Immature natural killer cell (primary cell): ENCODE data around the gene MINDY3. TPM values are rescaled to one million over a fixed set of nuclear protein-coding genes. Genes with fewer than 3 reads are reported as not detected.
A peak's percentile ranks its signal among the peaks of the same experiment; 100 is the strongest.
"Not testable (repeated sequence)": the region's sequence is repeated elsewhere in the genome, so short reads cannot be mapped to it uniquely, and the experiment has no call there.

Experiments used
- DNase-seq, 3 donors: peaks; one replicate each; pipeline ENCODE4 v3.0.0; 2022; ENCODE audit warnings: mixed read lengths in 1 of 3
- H3K27ac Mint-ChIP-seq, 6 donors: one replicate each; pipeline ENCODE4 v1.8.0; 2020; ENCODE audit warnings: mixed read lengths in 6 of 6, mild to moderate bottlenecking in 5 of 6, inconsistent platforms in 4 of 6, moderate library complexity in 3 of 6
- H3K27me3 Mint-ChIP-seq, 3 donors: one replicate each; pipeline ENCODE4 v1.8.0; 2020 to 2021; ENCODE audit warnings: low read depth in 3 of 3, mild to moderate bottlenecking in 3 of 3, mixed read lengths in 3 of 3, moderate library complexity in 3 of 3, inconsistent platforms in 1 of 3
- H3K36me3 Mint-ChIP-seq, 3 donors: one replicate each; pipeline ENCODE4 v1.8.0; 2020; ENCODE audit warnings: mixed read lengths in 3 of 3, inconsistent platforms in 2 of 3, mild to moderate bottlenecking in 2 of 3
- H3K4me1 Mint-ChIP-seq, 2 donors: one replicate each; pipeline ENCODE4 v1.8.0; 2020; ENCODE audit warnings: inconsistent platforms in 2 of 2, mild to moderate bottlenecking in 2 of 2, mixed read lengths in 2 of 2, moderate library complexity in 1 of 2
- H3K4me3 Mint-ChIP-seq, 5 donors: one replicate each; pipeline ENCODE4 v1.8.0; 2020; ENCODE audit warnings: mild to moderate bottlenecking in 5 of 5, mixed read lengths in 5 of 5, inconsistent platforms in 3 of 5, moderate library complexity in 3 of 5
- H3K9me3 Mint-ChIP-seq, 6 donors: one replicate each; pipeline ENCODE4 v1.8.0; 2020; ENCODE audit warnings: mild to moderate bottlenecking in 6 of 6, mixed read lengths in 6 of 6, inconsistent platforms in 4 of 6, moderate library complexity in 3 of 6
- polyA plus RNA-seq, 3 donors: library from polyadenylated mRNA; unstranded; fragments of 300-500 nt; fragmentation: Illumina TruSeq; gene quantifications; one replicate each; pipeline ENCODE4 v1.2.3, GENCODE V29; 2021

Gene MINDY3
- polyA plus RNA-seq, 3 donors from 2014 or later: 1.7 to 6.6 (median 5.0) TPM

GRCh38 chr10:15868006-15868405 is 7.7 kb upstream of the MINDY3 start:
- H3K36me3 Mint-ChIP-seq: no peaks in the 10 kb centered on the region
- DNase-seq: no peak
- H3K27ac Mint-ChIP-seq: no peak overlapping the region
- H3K4me1 Mint-ChIP-seq: no peaks in the 10 kb centered on the region
- H3K9me3 Mint-ChIP-seq: peaks cover 0 to 4% (median under 1%) of the 10 kb centered on the region in 6 donors
- peaks cover 6 to 27% (median 12%) of the 10 kb centered on the region in 3 donors for H3K27me3 Mint-ChIP-seq
- H3K4me3 Mint-ChIP-seq: no peak overlapping the region

GRCh38 chr10:15865304-15865703 is 5.0 kb upstream of the MINDY3 start:
- DNase-seq: no peak
- peaks cover 4 to 29% (median 6%) of the 10 kb centered on the region in 3 donors for H3K27me3 Mint-ChIP-seq
- peaks cover 0 to 10% (median 0%) of the 10 kb centered on the region in 6 donors for H3K9me3 Mint-ChIP-seq
- no peak overlapping the region for H3K27ac Mint-ChIP-seq
- H3K4me3 Mint-ChIP-seq: no peak overlapping the region
- peaks cover 5% of the 10 kb centered on the region in 2 donors for H3K4me1 Mint-ChIP-seq
- peaks cover 0 to 5% (median 0%) of the 10 kb centered on the region in 3 donors for H3K36me3 Mint-ChIP-seq

GRCh38 chr10:15864419-15864818 is 4.1 kb upstream of the MINDY3 start:
- H3K27me3 Mint-ChIP-seq: peaks cover 3 to 29% (median 14%) of the 10 kb centered on the region in 3 donors
- DNase-seq: no peak
- no peak overlapping the region for H3K4me3 Mint-ChIP-seq

GRCh38 chr10:15863733-15864132 is 3.4 kb upstream of the MINDY3 start:
- Mint-ChIP-seq H3K4me3 (no peak overlapping the region), H3K27me3 (peaks cover 3 to 29% (median 14%) of the 10 kb centered on the region in 3 donors), H3K27ac (no peak overlapping the region), H3K36me3 (peaks cover 0 to 5% (median 0%) of the 10 kb centered on the region in 3 donors), H3K9me3 (peaks cover 0 to 10% (median 0%) of the 10 kb centered on the region in 6 donors), H3K4me1 (peaks cover 21% of the 10 kb centered on the region in 2 donors)
- no peak for DNase-seq

More at GRCh38 chr10:15864419-15864818, 4.1 kb upstream of the MINDY3 start:
- H3K9me3 Mint-ChIP-seq: peaks cover 0 to 10% (median 0%) of the 10 kb centered on the region in 6 donors
- H3K4me1 Mint-ChIP-seq: peaks cover 14% of the 10 kb centered on the region in 2 donors
- no peak overlapping the region for H3K27ac Mint-ChIP-seq
- peaks cover 0 to 5% (median 0%) of the 10 kb centered on the region in 3 donors for H3K36me3 Mint-ChIP-seq

- Mint-ChIP-seq H3K9me3 (peaks cover 0 to 10% (median 0%) of the 10 kb centered on the region in 6 donors), H3K36me3 (peaks cover 0 to 5% (median 0%) of the 10 kb centered on the region in 3 donors), H3K4me1 (peaks cover 24 to 25% of the 10 kb centered on the region in 2 donors), H3K27me3 (peaks cover 3 to 29% (median 14%) of the 10 kb centered on the region in 3 donors), H3K4me3 (no peak overlapping the region), H3K27ac (no peak overlapping the region)
- DNase-seq: no peak
Measured at GRCh38 chr10:15863323-15863722, 3.0 kb upstream of the MINDY3 start.

GRCh38 chr10:15860692-15861201 is 440 bp upstream of the MINDY3 start:
- H3K9me3 Mint-ChIP-seq: peaks cover 0 to 10% (median 0%) of the 10 kb centered on the region in 6 donors
- DNase-seq: no peak
- H3K27me3 Mint-ChIP-seq: peaks cover 3 to 24% (median 9%) of the 10 kb centered on the region in 3 donors
- peaks cover 0 to 5% (median 0%) of the 10 kb centered on the region in 3 donors for H3K36me3 Mint-ChIP-seq
- H3K4me1 Mint-ChIP-seq: peaks cover 40 to 49% of the 10 kb centered on the region in 2 donors
- peak overlapping the region; percentile 91 to 100 (median 99) for H3K4me3 Mint-ChIP-seq
- peak overlapping the region; percentile 88 to 97 (median 95) for H3K27ac Mint-ChIP-seq

- H3K4me3 Mint-ChIP-seq: peak overlapping the region; percentile 91 to 100 (median 99)
- peaks cover 0 to 5% (median 1%) of the 10 kb centered on the region in 3 donors for H3K36me3 Mint-ChIP-seq
- peak in 1 of 3 donors; percentile 35 for DNase-seq
- peak overlapping the region; percentile 88 to 97 (median 95) for H3K27ac Mint-ChIP-seq
- H3K9me3 Mint-ChIP-seq: peaks cover 0 to 7% (median 0%) of the 10 kb centered on the region in 6 donors
- H3K27me3 Mint-ChIP-seq: peaks cover 3 to 19% (median 9%) of the 10 kb centered on the region in 3 donors
- H3K4me1 Mint-ChIP-seq: peaks cover 44 to 60% of the 10 kb centered on the region in 2 donors
Measured at GRCh38 chr10:15859509-15859905, 800 bp downstream of the MINDY3 start.

- peaks cover 49 to 66% of the 10 kb centered on the region in 2 donors for H3K4me1 Mint-ChIP-seq
- H3K27me3 Mint-ChIP-seq: peaks cover 3 to 16% (median 9%) of the 10 kb centered on the region in 3 donors
- DNase-seq: no peak
- peaks cover 0 to 7% (median 0%) of the 10 kb centered on the region in 6 donors for H3K9me3 Mint-ChIP-seq
- peak overlapping the region in 2 of 6 donors; percentile 59 to 66 for H3K27ac Mint-ChIP-seq
- H3K4me3 Mint-ChIP-seq: peak overlapping the region; percentile 64 to 100 (median 98)
- H3K36me3 Mint-ChIP-seq: peaks cover 0 to 5% (median 4%) of the 10 kb centered on the region in 3 donors
Measured at GRCh38 chr10:15858861-15859281, 1.4 kb downstream of the MINDY3 start.

GRCh38 chr10:15857107-15857575 is 3.2 kb downstream of the MINDY3 start:
- peaks cover 0 to 7% (median under 1%) of the 10 kb centered on the region in 6 donors for H3K9me3 Mint-ChIP-seq
- peaks cover 53 to 82% of the 10 kb centered on the region in 2 donors for H3K4me1 Mint-ChIP-seq
- no peak for DNase-seq
- H3K27ac Mint-ChIP-seq: no peak overlapping the region
- H3K4me3 Mint-ChIP-seq: peak overlapping the region in 2 of 5 donors; percentile 15 to 31
- peaks cover 3 to 10% (median 9%) of the 10 kb centered on the region in 3 donors for H3K27me3 Mint-ChIP-seq
- H3K36me3 Mint-ChIP-seq: peaks cover 2 to 10% (median 8%) of the 10 kb centered on the region in 3 donors

- Mint-ChIP-seq H3K27ac (no peak overlapping the region), H3K4me3 (no peak overlapping the region), H3K36me3 (peaks cover 8 to 16% (median 9%) of the 10 kb centered on the region in 3 donors), H3K9me3 (peaks cover 2 to 8% (median 6%) of the 10 kb centered on the region in 6 donors), H3K27me3 (peaks cover 3 to 9% (median 5%) of the 10 kb centered on the region in 3 donors), H3K4me1 (peaks cover 56 to 88% of the 10 kb centered on the region in 2 donors)
- no peak for DNase-seq
Measured at GRCh38 chr10:15856328-15857015, 3.8 kb downstream of the MINDY3 start.

- no peak overlapping the region for H3K4me3 Mint-ChIP-seq
- H3K27ac Mint-ChIP-seq: no peak overlapping the region
- H3K36me3 Mint-ChIP-seq: peaks cover 33 to 43% (median 36%) of the 10 kb centered on the region in 3 donors
- peaks cover 48 to 95% of the 10 kb centered on the region in 2 donors for H3K4me1 Mint-ChIP-seq
- DNase-seq: no peak
- peaks cover 19 to 35% (median 24%) of the 10 kb centered on the region in 6 donors for H3K9me3 Mint-ChIP-seq
- peaks cover 0 to 4% (median 3%) of the 10 kb centered on the region in 3 donors for H3K27me3 Mint-ChIP-seq
Measured at GRCh38 chr10:15853800-15854199, 6.5 kb downstream of the MINDY3 start.

- no peak overlapping the region for H3K27ac Mint-ChIP-seq
- H3K9me3 Mint-ChIP-seq: peaks cover 19 to 35% (median 24%) of the 10 kb centered on the region in 6 donors
- no peak overlapping the region for H3K4me3 Mint-ChIP-seq
- H3K27me3 Mint-ChIP-seq: peaks cover 0 to 4% (median 3%) of the 10 kb centered on the region in 3 donors
- peaks cover 41 to 81% of the 10 kb centered on the region in 2 donors for H3K4me1 Mint-ChIP-seq
- H3K36me3 Mint-ChIP-seq: peaks cover 34 to 49% (median 46%) of the 10 kb centered on the region in 3 donors
- DNase-seq: no peak
Measured at GRCh38 chr10:15852111-15852557, 8.2 kb downstream of the MINDY3 start.

GRCh38 chr10:15850337-15850978 is 9.8 kb downstream of the MINDY3 start:
- Mint-ChIP-seq H3K9me3 (peaks cover 19 to 35% (median 24%) of the 10 kb centered on the region in 6 donors), H3K4me1 (peaks cover 36 to 73% of the 10 kb centered on the region in 2 donors), H3K27ac (peak overlapping the region in 1 of 6 donors; percentile 51), H3K36me3 (peaks cover 34 to 52% (median 46%) of the 10 kb centered on the region in 3 donors)
- H3K4me3 Mint-ChIP-seq, H3K27me3 Mint-ChIP-seq: not testable (repeated sequence)
- DNase-seq: peak in 1 of 3 donors; percentile 9
